Dermis blood vessel endothelial cell (primary cell): ENCODE measurements around the gene TEKT1. TPM values are rescaled to one million over a fixed set of nuclear protein-coding genes. Genes with fewer than 3 reads are reported as not detected.
"Not testable (repeated sequence)": the region's sequence is repeated elsewhere in the genome, so short reads cannot be mapped to it uniquely, and the experiment has no call there.

Experiments
- DNase-seq: peaks from one replicate; pipeline ENCODE4 v3.0.0; 2010
- total RNA-seq: library from RNA; depleted of rRNA; stranded (reverse); fragments of >200 nt; gene quantifications from 2 replicates; pipeline ENCODE4 v1.2.3, GENCODE V29; 2014

Gene TEKT1
- total RNA-seq, 1 donor from 2014 or later = not detected

DNA sequence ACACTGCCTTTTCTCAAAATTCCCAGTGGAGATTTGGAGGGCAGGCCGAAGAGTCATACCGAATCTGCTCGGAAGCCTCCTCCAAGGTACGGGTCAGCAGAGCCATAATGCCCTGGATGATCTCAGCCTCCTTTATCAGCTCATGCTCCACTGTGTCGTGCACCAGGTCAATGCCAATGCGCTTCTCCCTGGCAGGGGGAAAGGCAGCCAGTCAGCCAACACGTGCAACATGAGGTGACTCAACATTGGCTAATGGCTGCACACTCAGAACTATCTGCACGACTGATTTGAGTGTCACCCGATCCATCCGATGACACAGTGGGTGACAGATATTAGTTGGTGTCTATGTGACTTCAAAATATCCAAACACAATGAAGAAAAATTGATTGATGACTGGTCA lies 15.8 kb downstream of the TEKT1 start:
- no peak for DNase-seq

DNA sequence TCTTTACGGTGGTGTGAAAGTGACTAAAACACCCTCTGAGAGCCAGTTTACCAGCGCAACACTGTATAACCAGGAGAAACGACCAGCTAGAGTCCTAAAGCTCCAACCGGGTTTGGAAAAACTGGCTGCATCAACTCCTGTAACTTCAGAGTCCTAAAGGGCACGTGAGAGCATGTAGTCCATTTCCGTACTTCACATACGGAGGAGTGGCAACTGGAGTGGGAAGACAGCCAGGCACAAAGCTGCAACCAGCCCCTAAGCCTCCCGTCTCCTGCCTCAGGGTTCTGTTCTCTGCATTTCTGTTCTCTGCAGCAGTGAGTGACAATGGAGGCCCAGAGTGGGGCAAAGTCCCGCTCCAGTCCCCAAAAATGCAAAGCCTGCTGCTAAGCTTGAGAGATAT lies 19.2 kb downstream of the TEKT1 start:
- DNase-seq = no peak

DNA sequence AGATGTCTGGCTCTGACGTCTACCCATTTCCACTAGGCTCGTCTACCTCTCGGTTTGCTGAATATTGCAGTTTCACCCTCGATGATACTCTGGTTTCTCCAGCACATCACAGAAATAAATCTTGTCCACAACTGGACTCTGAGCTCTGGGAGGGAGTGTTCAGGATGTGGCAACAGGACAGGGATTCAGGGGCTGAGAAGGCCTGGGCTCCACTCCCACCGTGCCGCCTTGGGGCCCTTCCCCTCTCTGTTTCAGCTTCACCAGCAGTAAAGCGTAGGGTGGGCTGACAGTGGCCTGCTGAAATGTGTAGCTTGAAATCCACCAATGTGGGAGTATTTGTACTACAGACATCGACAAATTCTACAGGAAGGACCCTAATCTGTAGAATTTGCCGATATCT lies 20.0 kb downstream of the TEKT1 start:
- DNase-seq = no peak

- no peak for DNase-seq
These were observed 31.0 kb downstream of the TEKT1 start for GRCh38 chr17:6800422-6801027.

DNA sequence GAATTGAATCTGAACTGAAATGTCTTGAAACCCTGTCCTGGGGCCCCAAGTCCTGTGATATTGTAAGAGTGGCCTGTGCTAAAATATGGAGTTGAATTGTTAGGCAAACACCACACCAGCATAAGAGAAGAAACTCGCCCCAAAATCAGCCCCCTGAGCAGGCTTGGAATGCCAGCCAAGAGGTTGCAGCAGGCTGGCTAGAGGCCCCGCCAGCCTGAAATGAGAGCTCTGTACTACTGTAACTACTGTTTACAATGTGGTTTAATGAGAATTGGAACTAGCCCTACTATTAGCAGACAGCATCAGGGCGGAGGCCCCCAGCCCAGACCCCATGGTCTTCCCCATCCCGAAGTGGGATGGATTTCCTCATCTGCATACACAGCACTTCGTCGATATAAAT lies 31.8 kb downstream of the TEKT1 start:
- no peak for DNase-seq

- no peak for DNase-seq
These were observed 33.7 kb downstream of the TEKT1 start for GRCh38 chr17:6797718-6798351.

- no peak for DNase-seq
These were observed 34.5 kb downstream of the TEKT1 start for GRCh38 chr17:6796887-6797490.

DNA sequence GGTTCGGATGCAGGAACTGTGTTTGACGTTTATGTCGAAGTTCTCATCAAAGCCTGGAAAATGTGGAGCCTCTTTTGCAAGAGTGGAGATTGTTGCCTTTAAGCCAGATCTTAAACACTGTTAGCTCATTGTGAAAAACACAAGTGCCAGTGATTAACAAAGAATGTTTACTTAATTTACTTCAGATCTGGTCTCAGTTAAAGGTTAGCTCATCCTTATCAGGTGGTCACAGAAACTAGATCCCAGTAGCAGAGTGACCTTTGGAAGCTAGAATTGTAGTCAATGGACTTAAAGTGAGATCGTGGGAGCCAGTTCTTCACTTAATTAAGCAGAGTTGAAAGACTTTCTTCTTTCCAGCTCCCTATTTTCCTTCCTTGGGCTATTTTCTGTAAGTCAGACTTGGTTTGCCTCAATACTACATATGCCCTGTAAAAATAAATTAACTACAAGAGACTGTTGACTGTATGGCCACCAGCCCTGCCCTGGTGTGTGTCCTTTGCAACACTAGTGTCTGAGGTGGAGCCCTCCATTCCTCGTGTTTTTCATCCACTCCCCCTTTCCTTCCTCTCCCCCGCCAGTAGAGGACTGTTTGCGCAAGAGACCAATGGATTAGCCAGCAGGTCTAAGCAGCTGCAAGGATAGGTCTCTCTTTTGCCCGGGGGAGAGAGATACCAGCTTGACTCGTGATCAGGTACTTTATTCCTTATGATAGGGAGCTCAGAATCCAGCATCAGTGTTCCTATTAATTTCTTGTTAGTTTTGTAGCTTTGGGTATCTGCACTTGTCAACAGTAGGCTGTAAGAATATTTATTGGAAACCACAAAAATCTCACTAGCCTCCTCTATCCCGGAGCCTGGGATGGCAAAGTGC lies 35.3 kb downstream of the TEKT1 start:
- DNase-seq = no peak

GRCh38 chr17:6793748-6794493 lies 37.6 kb downstream of the TEKT1 start:
- no peak for DNase-seq

GRCh38 chr17:6789146-6789545 lies 42.4 kb downstream of the TEKT1 start:
- no peak for DNase-seq

DNA sequence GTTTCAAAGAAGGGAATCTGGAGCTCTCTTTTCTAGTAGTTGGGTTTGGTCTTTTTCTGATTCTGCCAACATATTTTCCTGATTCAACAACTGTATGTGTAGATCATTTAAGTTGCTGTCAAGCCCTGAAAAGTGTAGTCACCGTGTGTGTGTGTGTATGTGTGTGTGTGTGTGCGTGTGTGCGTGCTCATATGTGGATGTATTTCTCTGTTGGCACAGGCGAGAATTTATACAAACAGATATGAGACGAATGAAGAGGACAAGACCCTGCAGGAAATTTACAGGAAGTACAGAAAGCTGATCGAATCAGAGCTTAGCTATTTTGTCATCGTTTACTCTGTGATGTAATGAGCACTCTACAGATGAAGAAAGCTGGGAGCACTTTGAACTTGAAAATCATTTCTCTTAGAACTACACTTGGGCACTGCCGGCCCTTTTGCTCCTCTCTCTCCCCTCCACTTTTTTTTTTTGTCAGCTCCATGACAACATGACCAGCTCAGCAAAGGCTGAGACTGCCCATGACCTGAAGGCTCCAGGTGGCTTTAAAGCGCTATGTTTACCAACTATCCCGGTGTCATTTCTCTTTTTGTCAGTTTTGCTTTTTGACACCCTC lies 44.3 kb downstream of the TEKT1 start:
- peak; percentile 50 for DNase-seq

- DNase-seq = peak; percentile 92
These were observed 44.9 kb downstream of the TEKT1 start for GRCh38 chr17:6786618-6787017.

- no peak for DNase-seq
These were observed 49.3 kb downstream of the TEKT1 start for GRCh38 chr17:6782244-6782643.

- no peak for DNase-seq
These were observed 50.6 kb downstream of the TEKT1 start for GRCh38 chr17:6780886-6781285.

GRCh38 chr17:6780001-6780400 lies 51.5 kb downstream of the TEKT1 start:
- DNase-seq = no peak

DNA sequence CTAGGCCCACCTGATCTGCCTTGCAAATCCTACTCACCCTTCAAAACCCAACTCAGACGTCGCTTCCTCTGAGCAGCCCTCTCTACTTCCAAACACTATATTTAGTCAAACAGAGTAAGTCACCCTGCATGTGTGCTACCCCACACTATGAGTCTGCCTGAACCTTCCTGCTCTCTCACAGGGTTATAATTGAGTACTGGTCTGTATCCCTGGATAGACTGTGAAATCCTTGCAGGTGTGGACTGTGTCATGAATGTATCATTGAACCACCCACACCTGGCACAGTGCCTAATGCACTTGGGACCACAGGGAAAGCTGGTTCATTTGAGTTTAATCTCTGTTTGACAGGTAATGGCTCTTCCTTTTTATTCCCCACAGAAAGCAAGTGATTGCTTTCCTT lies 52.1 kb downstream of the TEKT1 start:
- DNase-seq = no peak

GRCh38 chr17:6775871-6776405 lies 55.6 kb downstream of the TEKT1 start, which contains the start of gene FBXO39:
Gene FBXO39, plus strand, starts transcription at chr17:6776215. Its CDS starts 3,654 bp downstream, at chr17:6779869.
- DNase-seq = no peak

DNA sequence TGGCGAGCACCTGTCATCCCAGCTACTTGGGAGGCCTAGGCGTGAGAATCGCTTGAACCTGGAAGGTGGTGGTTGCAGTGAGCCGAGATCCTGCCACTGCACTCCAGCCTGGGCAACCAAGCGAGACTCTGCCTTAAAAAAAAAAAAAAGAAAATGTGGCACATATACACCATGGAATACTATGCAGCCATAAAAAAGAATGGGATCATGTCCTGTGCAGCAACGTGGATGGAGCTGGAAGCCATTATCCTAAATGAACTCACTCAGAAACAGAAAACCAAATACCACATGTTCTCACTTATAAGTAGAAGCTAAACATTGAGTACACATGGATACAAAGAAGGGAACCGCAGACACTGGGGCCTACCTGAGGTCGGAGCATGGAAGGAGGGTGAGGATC lies 56.6 kb downstream of the TEKT1 start:
- not testable (repeated sequence) for DNase-seq

GRCh38 chr17:6772016-6772415 lies 59.5 kb downstream of the TEKT1 start:
- DNase-seq = no peak

DNA sequence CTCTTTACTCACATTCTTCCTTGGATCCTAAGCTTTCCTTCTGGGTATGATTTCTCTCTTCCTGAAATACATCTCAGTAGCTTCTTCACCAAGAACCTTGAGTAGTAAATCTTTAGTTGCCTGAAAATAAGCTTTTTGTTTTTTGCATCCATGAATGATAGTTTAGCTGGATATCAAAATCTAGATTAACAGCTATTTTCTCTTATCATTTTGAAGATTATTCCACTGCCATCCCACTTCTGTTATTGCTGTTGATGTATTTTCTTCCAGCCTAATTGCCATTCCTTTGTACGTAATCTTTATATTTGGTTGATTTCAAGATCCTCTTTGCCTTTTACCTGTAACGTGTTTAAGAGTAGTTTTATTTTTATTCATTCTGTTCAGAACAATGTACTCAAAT lies 63.1 kb downstream of the TEKT1 start:
- no peak for DNase-seq

DNA sequence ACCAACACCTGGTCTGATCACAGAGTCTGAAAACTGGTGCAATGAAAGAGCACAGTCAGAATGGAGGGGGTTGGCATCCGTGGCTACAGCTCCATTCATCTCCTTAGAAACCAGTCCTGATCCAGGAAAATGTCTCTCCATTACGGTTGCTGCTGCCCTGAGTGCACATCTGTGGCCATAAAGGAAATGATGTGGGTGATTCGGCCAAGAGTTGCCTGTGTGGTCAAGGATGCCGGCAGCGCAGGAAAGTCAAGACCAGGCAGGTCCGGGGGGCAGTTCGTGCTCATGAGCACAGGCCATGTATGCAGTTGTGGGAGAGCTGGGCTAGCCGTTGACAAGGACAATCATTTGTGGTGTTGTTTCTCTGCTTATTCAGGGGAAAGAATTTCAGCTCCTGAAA lies 69.8 kb downstream of the TEKT1 start:
- DNase-seq = no peak

- DNase-seq = no peak
These were observed 73.8 kb downstream of the TEKT1 start for GRCh38 chr17:6757747-6758146.
